ENCODE measurements around the gene MAPKAP1.

DNA sequence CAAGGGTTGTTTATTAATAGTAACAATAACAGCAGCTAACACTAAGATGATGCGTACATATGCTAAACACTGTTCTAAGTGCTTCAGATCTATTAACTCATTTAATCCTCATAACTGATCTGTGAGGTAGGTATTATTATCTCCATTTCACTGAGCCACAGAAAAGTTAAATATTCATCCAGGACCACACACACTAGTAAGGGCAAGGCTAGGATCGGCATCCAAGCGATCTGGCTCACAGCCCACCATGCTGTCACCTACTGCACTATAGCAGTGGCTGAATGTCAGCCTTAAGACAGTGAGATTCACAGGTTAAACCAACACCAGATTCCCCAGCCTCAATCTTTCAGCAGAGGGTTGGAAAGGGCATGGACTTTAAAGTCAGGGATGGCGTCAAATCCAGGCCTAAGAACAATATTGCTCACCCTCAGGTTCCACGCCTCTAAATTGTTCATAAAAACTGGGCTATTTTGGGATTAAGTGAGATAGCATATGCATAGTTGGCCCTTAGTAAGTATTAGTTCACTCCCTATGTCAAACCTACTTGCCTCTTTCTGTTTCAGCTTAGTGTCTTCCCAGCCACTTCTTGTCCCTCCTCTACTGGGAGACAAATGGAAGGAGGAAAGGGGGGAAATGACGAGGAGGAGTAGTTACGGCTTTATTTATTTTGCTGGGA, 150.8 kb downstream of the MAPKAP1 start:
- TF ChIP-seq, protein P1, sequence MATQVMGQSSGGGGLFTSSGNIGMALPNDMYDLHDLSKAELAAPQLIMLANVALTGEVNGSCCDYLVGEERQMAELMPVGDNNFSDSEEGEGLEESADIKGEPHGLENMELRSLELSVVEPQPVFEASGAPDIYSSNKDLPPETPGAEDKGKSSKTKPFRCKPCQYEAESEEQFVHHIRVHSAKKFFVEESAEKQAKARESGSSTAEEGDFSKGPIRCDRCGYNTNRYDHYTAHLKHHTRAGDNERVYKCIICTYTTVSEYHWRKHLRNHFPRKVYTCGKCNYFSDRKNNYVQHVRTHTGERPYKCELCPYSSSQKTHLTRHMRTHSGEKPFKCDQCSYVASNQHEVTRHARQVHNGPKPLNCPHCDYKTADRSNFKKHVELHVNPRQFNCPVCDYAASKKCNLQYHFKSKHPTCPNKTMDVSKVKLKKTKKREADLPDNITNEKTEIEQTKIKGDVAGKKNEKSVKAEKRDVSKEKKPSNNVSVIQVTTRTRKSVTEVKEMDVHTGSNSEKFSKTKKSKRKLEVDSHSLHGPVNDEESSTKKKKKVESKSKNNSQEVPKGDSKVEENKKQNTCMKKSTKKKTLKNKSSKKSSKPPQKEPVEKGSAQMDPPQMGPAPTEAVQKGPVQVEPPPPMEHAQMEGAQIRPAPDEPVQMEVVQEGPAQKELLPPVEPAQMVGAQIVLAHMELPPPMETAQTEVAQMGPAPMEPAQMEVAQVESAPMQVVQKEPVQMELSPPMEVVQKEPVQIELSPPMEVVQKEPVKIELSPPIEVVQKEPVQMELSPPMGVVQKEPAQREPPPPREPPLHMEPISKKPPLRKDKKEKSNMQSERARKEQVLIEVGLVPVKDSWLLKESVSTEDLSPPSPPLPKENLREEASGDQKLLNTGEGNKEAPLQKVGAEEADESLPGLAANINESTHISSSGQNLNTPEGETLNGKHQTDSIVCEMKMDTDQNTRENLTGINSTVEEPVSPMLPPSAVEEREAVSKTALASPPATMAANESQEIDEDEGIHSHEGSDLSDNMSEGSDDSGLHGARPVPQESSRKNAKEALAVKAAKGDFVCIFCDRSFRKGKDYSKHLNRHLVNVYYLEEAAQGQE (IDR thresholded peaks at IDR 0.05; ENCODE audit: insufficient read depth in 1 of 2, low read depth in 2 of 2, low read length in 2 of 2) = no peak
- no peak for TF ChIP-seq POLR2AphosphoS5 (IDR thresholded peaks at IDR 0.05; ENCODE audit: low read depth, low read length)
- no peak for TF ChIP-seq TAF1 (IDR thresholded peaks at IDR 0.05; ENCODE audit: borderline replicate concordance, insufficient read depth, low read length)
- TF ChIP-seq SIN3A (IDR thresholded peaks at IDR 0.05; ENCODE audit: borderline replicate concordance, insufficient read depth, low read length) = no peak
- no peak for TF ChIP-seq FOXP2 (optimal IDR thresholded peaks at IDR 0.05; ENCODE audit: borderline replicate concordance, extremely low read depth, extremely low read length, insufficient read depth)
